GM18505 (cell line): Measurements from ENCODE around the gene RNF157.

ENCODE experiments used
- ATAC-seq: cut with Tn5 transposase; IDR thresholded peaks from one replicate; pipeline ENCODE4 v1.9.1; 2021; ENCODE audit not compliant: unreplicated experiment
- POLR2A ChIP-seq: IDR thresholded peaks from 4 replicates; pipeline ENCODE4 v1.6.1; 2011; ENCODE audit warnings: borderline replicate concordance; ENCODE audit not compliant: insufficient read depth, insufficient read length; ENCODE audit errors: extremely low read depth

RNF157 gene

DNA sequence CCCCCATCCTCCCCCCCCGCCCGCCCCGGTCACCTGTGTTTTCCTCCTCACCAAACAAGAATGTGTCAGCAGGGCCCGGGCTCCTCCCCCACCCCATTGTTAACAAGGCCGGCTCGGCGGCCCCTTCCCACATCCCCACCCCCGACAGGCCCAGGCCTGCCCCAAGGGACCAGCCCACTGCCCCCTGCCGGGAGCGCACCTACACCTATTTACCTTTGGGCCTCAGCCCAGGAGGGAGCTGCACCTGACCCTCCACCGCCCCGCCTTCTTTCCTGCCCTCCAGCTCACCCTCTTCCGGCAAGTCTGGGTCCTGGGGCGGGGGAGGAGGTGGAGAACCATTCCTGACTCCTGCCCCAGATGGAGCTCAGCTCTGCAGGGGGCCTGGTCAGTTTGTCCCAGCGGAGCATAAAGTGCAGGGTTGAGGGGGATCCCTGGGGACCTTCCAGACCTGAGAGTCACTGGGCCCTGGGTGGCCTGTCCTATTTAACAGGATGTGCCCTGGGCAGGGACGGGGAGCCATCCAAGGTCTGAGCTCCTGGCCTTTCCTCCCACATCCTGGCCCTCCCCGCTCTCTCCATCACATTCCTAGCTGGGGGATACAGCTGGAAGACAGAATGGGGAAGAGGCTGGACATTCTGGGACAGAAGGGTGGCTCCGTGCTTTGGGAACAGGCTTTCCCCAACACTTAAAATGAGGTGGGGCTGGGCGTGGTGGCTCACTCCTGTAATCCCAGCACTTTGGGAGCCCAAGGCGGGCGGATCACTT, 107.5 kb downstream of the RNF157 start:
- no peak for ATAC-seq

DNA sequence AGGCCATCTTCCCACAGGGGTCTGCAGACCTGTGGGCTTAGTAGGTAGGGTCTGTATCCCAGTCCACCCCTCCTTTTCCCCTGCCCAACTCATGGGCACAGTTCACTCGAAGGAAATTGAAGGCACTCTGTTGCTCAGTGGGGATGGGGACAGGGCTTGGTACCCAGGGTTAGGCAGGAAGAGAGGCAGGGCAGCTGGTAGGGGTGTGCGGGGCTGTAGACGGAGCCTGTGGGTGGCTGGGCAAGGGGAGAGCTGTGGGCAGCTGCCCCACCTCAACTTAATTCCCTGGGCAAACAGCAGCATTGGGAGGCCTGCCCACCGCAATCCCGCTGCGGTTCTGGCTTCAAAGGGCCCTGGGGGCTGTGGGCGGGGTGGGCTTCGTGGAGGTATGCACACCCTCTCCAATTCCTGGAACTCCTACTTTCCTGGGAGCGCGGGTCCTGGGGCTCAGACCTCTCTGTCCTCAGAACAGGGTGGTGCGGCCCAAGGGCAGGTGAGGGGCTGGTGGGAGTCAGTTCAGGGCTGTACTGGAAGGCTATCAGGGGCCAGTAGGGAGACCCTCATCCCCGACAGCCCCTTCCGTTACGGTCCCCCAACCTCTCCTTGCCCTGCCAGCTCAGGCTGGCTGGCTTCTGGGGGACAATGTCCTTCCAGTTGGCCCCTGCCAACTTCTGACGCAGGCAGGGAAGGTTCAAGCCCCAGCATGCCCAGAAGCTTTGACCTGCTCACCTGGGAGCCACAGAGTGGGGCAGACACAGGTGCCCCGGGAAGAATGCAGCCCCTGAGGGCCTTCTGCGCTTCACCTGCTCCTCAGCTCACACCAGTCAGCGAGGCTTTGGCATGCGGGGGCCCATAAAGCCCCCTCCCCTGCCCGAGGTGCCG, 108.4 kb downstream of the RNF157 start:
- ATAC-seq = no peak
- no peak for TF ChIP-seq POLR2A

More for the DNA sequence above, 107.5 kb downstream of the RNF157 start:
- TF ChIP-seq POLR2A = no peak

DNA sequence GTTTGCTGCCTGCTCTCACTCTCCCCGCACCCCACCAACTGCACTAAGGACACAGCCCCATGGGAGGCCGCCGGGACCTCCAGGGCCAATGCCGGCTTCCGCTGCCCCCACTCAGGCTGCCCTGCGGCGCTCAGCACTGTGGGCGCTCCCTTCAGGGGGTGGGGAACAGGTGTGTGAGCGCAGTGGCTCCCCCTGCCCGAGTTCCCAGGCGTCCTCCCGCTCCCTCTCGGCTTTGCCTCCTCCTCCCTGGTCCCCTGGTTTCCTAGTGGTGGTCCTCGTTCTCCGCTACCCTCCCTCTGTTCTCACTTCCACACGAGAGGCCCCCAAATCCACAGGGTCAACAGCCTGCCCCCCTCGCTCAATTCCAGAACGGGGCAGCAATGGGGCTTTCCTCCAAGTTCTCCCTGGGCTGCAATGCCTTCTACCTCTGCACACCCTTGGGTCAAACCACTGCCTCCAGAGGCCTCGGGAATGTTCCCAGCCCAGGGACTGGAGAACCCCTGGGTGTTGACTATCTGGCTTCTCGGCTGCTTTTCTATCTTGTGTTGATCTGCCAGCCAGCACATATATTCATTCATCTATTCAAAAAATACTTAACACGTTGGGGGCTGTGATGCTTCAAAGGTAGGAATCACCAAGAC, 109.1 kb downstream of the RNF157 start:
- ATAC-seq = no peak
- TF ChIP-seq POLR2A = no peak

DNA sequence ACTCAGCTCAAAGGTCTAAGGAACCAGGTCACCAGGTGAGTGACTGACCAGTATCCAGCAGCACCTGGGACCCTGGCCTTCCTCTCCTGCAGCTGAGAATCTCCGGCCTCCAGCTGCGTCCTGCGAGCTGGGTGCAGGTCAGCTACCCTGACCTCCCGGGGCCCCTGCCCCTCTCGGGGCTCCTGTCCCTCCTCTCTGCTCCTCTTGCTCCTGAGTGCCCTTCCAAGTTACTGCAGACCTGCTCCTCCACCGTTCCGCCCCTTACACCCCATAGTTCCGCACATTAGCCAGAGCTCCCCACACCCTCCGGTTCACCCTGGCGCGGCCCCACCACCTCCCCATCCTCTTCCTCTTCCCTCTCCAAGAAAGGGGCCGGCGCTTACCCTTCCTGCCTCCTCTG, 109.8 kb downstream of the RNF157 start:
- ATAC-seq = no peak
- TF ChIP-seq POLR2A = no peak

DNA sequence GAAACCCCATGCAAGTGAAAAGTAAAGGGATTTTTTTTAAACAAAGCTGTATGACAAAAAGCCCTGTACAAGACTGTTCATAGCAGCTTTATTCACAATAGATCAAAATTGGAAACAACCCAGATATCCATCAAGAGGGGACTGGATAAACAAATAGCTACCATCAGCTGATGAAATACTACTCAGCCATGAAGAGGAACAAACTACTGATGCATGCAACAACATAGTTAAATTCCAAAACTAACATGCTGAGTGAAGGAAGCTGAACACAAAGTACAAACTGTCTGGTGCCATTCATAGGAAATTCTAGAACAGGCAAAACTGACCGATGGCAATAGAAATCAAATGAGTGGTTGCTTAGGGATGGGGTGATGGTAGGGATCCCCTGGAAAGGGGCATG, 114.4 kb downstream of the RNF157 start:
- no peak for ATAC-seq
- TF ChIP-seq POLR2A = no peak

DNA sequence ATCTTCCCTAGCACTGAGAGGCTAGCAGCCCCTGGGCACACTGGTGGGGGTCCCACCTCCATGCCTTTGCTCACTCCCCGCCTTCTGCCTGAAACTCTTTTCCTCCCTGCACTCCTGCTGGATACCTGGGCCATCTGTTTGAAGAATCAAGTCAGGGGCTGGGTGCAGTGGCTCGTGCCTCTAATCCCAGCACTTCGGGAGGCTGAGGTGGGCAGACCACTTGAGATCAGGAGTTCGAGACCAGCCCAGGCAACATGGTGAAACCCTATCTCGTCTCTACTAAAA, 115.0 kb downstream of the RNF157 start:
- ATAC-seq = no peak
- no peak for TF ChIP-seq POLR2A

DNA sequence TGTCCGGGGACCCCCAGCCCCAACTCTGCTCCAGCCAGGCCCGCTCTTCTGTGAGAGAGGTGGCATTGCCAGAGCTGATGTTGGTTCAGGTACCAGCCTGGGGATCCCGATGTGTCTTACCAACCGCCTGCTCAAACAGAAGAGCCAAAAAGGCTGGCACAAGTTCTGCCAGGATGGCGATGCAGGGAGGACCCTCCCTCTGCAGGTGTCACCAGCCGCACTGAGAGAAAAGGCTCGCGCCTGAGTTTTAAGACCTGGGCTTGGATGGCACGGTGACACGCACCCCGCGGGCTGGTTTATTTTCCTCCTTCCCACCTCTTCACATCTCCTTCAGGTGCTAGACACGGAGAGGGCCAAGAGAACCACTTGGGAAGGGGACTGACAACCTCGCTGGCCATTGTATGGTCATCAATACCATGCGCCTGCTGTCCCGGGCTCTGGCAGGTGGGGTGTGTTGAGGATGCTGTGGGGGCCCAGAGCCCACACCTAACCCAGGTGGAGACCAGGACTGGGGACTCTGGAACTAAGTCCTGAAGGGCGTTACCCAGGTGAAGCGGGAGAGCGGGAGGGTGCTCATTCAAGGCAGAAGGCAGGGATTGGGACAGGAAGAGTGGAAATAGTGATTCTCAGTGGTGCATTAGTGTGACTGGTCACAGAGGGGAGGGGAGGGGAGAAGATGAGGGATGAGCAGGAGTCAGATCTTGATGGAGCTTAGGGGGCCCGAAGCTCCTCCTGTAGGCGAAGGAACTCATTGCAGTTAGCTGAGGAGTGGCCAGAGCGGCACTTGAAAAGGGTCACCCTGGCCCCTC, 115.5 kb downstream of the RNF157 start:
- no peak for ATAC-seq
- TF ChIP-seq POLR2A = no peak

DNA sequence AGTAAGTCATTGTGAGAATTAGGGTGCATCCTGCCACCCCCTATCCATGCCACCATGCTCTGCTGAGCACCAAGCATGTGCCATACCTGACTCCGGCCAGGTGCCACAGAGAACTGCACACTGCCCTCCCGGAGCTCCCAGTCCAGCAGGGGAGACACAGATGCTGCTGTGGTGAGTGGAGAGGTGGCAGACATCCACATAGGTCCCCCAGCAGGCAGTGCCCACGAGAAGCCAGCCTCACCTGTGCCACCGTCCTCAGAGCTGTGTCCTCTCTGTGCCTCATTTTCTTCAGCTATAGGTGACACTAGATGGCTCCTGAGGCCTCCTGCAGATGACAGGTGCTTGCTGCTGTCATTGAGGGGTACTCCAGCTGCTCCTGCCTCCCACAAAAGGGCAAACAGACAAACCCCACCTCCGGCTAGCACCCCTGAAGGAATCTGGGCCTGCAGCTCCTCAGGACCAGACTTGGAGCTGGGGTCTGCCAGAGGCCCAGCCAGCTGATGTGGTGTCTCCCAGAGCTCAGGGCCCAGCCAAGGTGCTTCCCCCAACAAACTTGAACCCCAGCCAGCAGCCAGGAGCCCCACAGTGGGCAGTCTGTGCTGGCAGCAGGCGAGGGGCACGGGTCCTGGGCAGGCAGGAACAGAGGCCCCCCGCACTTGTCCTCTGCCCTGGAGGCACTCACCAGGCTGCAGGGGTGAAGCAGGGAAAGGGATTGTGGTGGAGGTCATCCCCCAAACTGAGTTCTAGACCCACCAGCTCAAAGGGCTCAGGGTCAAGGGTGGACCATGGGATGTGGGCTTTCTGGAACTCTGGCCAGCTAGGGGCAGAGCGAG, 116.3 kb downstream of the RNF157 start:
- no peak for TF ChIP-seq POLR2A
- no peak for ATAC-seq

DNA sequence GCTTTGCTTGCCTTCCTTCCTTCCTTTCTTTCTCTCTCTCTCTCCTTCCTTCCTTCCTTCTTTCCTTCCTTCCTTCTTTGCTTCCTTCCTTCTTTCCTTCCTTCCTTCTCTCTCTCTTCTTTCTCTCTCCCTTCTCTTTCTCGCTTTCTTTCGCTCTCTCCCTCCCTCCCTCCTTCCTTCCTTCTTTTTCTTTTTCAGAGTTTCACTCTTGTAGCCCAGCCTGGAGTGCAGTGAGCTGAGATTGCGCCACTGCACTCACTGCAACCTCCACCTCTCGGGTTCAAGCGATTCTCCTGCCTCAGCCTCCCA, 117.1 kb downstream of the RNF157 start:
- no peak for TF ChIP-seq POLR2A
- ATAC-seq = no peak

DNA sequence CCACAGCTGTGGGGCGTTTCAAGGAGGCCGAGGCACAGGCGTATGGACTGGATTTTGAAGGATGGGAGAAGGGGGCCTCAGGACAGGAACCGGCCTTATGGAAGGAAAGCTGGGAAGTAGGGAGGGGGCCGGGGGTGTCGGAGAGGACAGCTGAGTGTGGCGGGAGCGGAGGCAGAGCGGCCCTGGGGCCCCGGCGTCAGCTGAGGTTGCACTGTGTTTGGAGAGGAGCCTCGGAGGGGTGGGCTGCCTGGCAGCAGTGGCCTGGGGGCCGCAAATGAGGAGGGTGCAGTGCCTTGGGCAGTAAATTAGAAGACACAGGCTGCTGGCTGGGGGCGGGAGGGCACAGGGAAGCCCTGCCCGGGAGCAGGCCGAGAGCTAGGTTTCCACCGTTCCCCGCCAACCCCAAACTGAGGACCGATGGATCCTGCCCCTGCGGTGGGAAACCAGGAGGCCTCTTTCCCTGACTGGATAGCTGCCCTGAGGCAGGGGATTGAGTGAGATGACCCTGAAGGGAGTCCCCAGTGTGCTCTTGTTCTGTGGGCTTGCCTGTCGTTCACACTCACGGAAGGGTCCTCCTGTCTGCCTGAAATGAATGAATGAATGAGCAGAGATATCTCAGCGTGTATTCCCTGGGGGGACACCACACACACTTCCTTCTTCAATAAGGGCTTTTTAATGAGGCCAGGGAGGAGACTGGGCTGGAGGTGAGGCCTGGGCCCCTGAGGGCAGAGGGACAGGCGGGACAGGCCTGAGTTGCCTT, 117.7 kb downstream of the RNF157 start:
- TF ChIP-seq POLR2A = no peak
- no peak for ATAC-seq

DNA sequence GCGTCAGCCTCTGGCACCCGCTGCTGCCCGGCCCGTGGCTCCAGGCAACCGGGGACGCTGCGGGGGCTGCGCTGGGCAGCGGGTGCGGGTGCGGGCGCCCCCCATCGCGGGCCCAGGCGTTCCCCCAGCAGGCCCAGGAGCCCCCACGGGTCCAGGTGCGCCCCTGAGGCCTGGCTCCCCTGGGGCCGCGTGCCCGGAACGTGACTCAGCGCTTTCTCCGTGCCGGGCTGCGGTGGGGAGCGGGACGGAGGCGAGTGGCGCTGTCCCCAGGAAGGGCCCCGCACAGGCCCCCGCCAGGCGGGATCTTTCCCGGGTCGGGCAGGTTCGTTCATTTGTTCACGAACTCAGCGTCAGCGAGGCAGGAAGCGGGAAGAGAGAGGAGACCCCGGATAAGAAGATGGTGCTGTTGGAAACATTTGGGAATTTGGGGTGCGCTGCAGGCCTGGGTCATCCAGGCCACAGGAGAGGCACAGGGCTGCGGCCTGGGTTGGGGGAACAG, 118.3 kb downstream of the RNF157 start:
- ATAC-seq = no peak
- no peak for TF ChIP-seq POLR2A

DNA sequence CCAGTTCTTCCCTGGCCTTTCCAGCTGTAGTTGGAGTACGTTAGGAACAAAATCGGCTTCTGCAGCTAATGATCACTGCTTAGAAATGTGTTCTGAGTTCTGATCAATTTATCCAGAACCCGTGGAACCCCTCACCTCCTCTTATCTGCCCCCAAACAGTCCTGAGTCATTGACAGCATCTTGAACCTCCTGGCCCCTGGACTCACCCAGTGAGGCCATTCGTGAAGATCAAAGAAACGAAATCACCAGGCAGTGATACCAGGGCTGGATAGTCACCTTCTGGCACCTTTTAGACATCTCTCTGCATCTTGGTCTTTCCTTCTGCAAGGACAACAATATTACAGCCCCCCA, 119.7 kb downstream of the RNF157 start:
- no peak for TF ChIP-seq POLR2A
- no peak for ATAC-seq
